Fibroblast of lung (primary cell): ENCODE results near the gene CNPY2.

Source experiments
- EZH2 ChIP-seq: IDR thresholded peaks from 2 replicates; pipeline ENCODE4 v1.5.1; 2012; ENCODE audit warnings: low read length, control low read depth, mild to moderate bottlenecking; ENCODE audit errors: missing control alignments
- TF ChIP-seq, protein P1 (sequence below), 2 donors: IDR thresholded peaks in 1 of 2; conservative IDR thresholded peaks in 1 of 2; 1 replicate in 1 of 2; 2 replicates in 1 of 2; pipeline ENCODE4 v1.5.1; 2011 to 2012; ENCODE audit warnings: low read length in 2 of 2, control low read depth in 1 of 2, inconsistent platforms in 1 of 2, low read depth in 1 of 2, mild to moderate bottlenecking in 1 of 2

- TF ChIP-seq, protein P1, sequence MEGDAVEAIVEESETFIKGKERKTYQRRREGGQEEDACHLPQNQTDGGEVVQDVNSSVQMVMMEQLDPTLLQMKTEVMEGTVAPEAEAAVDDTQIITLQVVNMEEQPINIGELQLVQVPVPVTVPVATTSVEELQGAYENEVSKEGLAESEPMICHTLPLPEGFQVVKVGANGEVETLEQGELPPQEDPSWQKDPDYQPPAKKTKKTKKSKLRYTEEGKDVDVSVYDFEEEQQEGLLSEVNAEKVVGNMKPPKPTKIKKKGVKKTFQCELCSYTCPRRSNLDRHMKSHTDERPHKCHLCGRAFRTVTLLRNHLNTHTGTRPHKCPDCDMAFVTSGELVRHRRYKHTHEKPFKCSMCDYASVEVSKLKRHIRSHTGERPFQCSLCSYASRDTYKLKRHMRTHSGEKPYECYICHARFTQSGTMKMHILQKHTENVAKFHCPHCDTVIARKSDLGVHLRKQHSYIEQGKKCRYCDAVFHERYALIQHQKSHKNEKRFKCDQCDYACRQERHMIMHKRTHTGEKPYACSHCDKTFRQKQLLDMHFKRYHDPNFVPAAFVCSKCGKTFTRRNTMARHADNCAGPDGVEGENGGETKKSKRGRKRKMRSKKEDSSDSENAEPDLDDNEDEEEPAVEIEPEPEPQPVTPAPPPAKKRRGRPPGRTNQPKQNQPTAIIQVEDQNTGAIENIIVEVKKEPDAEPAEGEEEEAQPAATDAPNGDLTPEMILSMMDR (conservative IDR thresholded peaks at IDR 0.05 in 1 of 2, IDR thresholded peaks at IDR 0.05 in 1 of 2; ENCODE audit: low read depth in 1 of 2, low read length in 2 of 2), result no peak
- no peak for TF ChIP-seq EZH2
Measured at GRCh38 chr12:56304872-56305590, 10.8 kb downstream of the CNPY2 start.
